PC-9 (cell line): ENCODE measurements around the gene EYA2. TPM values are rescaled to one million over a fixed set of nuclear protein-coding genes. Genes with fewer than 3 reads are reported as not detected.

Experiments used
- BruUV-seq: library from RNA; stranded (reverse); fragments of 400-500 nt; replicated peaks from 2 replicates; lab custom pipeline; 2021; lab: Mats Ljungman, UMichigan
- CTCF ChIA-PET: fragments of 300-600 bp; sonication (Branson Sonifier 250); formaldehyde crosslinking; loops from one replicate; lab custom pipeline; 2022; ENCODE audit warnings: antibody characterized with exemption; lab: Charles Lee
- POLR2A ChIA-PET: fragments of 300-600 bp; sonication (Branson Sonifier 250); formaldehyde crosslinking; loops from one replicate; lab custom pipeline; 2022; ENCODE audit warnings: antibody characterized with exemption; ENCODE audit not compliant: unreplicated experiment; lab: Charles Lee
- DNase-seq, 2 experiments: peaks; one replicate each; pipeline versions ENCODE4 v3.0.0 to v3.0.0-alpha.2; 2015 to 2022; ENCODE audit warnings: mixed read lengths in 1 of 2
- H2AFZ ChIP-seq: fragments of 200-600 bp; sonication (generic); 2 replicates; pipeline ENCODE4 v1.8.1; 2017; ENCODE audit warnings: antibody characterized with exemption
- H3F3A ChIP-seq: fragments of 200-600 bp; sonication (generic); 2 replicates; pipeline ENCODE4 v1.8.1; 2017; ENCODE audit warnings: antibody characterized with exemption, mild to moderate bottlenecking, low read depth; ENCODE audit not compliant: insufficient read depth
- H3K27ac ChIP-seq: fragments of 200-600 bp; sonication (generic); 2 replicates; pipeline ENCODE4 v1.6.1; 2016; ENCODE audit warnings: mixed run types
- H3K27me3 ChIP-seq: fragments of 200-600 bp; sonication (generic); 2 replicates; pipeline ENCODE4 v1.6.1; 2016; ENCODE audit warnings: low read depth, mixed run types; ENCODE audit not compliant: insufficient read depth
- H3K36me3 ChIP-seq: fragments of 200-600 bp; sonication (generic); 2 replicates; pipeline ENCODE4 v1.6.1; 2016; ENCODE audit warnings: low read depth, mixed run types
- H3K4me1 ChIP-seq: fragments of 200-600 bp; sonication (generic); replicated peaks from 2 replicates; pipeline ENCODE4 v1.6.1; 2016; ENCODE audit warnings: mixed run types; ENCODE audit not compliant: insufficient read depth
- H3K4me2 ChIP-seq: fragments of 200-600 bp; sonication (generic); 2 replicates; pipeline ENCODE4 v1.6.1; 2017; ENCODE audit warnings: mixed run types
- H3K4me3 ChIP-seq: fragments of 200-600 bp; sonication (generic); 2 replicates; pipeline ENCODE4 v1.6.1; 2016; ENCODE audit warnings: mixed run types
- H3K79me2 ChIP-seq: fragments of 200-600 bp; sonication (generic); 2 replicates; pipeline ENCODE4 v1.6.1; 2017; ENCODE audit warnings: low read depth, mixed run types
- H3K9me2 ChIP-seq: fragments of 200-600 bp; sonication (generic); 2 replicates; pipeline ENCODE4 v1.8.1; 2017; ENCODE audit warnings: mild to moderate bottlenecking; ENCODE audit not compliant: insufficient read depth
- H3K9me3 ChIP-seq: fragments of 200-600 bp; sonication (generic); 2 replicates; pipeline ENCODE4 v1.8.1; 2016; ENCODE audit warnings: low read depth; ENCODE audit not compliant: insufficient read depth
- H4K20me1 ChIP-seq: fragments of 200-600 bp; sonication (generic); 2 replicates; pipeline ENCODE4 v1.8.1; 2017; ENCODE audit not compliant: insufficient read depth
- EZH2 ChIP-seq: fragments of 200-600 bp; sonication (generic); IDR thresholded peaks from 2 replicates; pipeline ENCODE4 v1.8.0; 2017; ENCODE audit warnings: antibody characterized with exemption, low read depth
- intact Hi-C: fragments of 100-400 bp; cut with micrococcal nuclease; formaldehyde crosslinking; loops from one replicate; pipeline ENCODE4 v1.10.0; 2022; ENCODE audit not compliant: unreplicated experiment
- total RNA-seq: library from RNA; stranded (reverse); gene quantifications from 2 replicates; pipeline ENCODE4 v1.2.3, GENCODE V29; 2021
- TF ChIP-seq, protein P1 (sequence below): fragments of 200-600 bp; sonication (generic); conservative IDR thresholded peaks from 2 replicates; pipeline ENCODE4 v1.6.1; 2017; ENCODE audit warnings: mixed run types, antibody characterized with exemption, mild to moderate bottlenecking, moderate library complexity

EYA2 gene
- total RNA-seq, 1 experiment from 2014 or later, result not detected

DNA sequence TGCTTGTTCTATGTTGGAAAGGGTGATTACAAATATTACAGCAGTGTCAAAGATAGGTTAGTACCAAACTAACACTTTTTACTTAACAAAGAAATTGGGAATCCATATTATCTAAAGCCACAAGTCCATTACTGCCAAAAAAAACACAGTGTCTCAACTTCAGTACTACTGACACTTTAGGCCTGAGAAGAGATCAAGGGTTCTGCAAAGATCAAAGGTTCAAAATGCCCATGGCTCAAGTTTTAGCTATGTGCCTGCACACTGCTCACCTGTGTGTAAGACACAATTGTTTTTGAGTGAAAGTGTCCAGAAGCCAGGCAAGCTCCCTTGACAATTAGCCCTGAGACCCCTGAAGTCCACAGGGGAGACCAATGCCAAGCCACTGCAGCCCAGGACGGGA lies 329.3 kb downstream of the EYA2 start:
- ChIA-PET POLR2A (interaction anchor here (0.6 kb wide), 1 partner anchor 469 kb away, joined by 7 read pairs; no protein-coding TSS in a partner anchor), CTCF (interaction anchor here (0.5 kb wide), 1 partner anchor 470 kb away, joined by 3 read pairs; no protein-coding TSS in a partner anchor)
- H3K9me2 ChIP-seq, result no peaks in the 10 kb centered on the region
- no peaks in the 10 kb centered on the region for H3K79me2 ChIP-seq
- H3K27ac ChIP-seq, result no peak overlapping the region
- peaks cover 19% of the 10 kb centered on the region for H4K20me1 ChIP-seq
- no peak overlapping the region for H3K4me3 ChIP-seq
- no peaks in the 10 kb centered on the region for H3K27me3 ChIP-seq
- intact Hi-C loops, result no loop called here
- no peaks in the 10 kb centered on the region for H3K4me1 ChIP-seq
- H3F3A ChIP-seq, result peaks cover 36% of the 10 kb centered on the region
- no peak for TF ChIP-seq EZH2
- TF ChIP-seq, protein P1, sequence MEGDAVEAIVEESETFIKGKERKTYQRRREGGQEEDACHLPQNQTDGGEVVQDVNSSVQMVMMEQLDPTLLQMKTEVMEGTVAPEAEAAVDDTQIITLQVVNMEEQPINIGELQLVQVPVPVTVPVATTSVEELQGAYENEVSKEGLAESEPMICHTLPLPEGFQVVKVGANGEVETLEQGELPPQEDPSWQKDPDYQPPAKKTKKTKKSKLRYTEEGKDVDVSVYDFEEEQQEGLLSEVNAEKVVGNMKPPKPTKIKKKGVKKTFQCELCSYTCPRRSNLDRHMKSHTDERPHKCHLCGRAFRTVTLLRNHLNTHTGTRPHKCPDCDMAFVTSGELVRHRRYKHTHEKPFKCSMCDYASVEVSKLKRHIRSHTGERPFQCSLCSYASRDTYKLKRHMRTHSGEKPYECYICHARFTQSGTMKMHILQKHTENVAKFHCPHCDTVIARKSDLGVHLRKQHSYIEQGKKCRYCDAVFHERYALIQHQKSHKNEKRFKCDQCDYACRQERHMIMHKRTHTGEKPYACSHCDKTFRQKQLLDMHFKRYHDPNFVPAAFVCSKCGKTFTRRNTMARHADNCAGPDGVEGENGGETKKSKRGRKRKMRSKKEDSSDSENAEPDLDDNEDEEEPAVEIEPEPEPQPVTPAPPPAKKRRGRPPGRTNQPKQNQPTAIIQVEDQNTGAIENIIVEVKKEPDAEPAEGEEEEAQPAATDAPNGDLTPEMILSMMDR, result no peak
- no TSS peak for BruUV-seq
- DNase-seq, result no peak
- H3K36me3 ChIP-seq, result peaks cover 71% of the 10 kb centered on the region
- no peaks in the 10 kb centered on the region for H3K9me3 ChIP-seq
- no peak overlapping the region for H2AFZ ChIP-seq
- no peak overlapping the region for H3K4me2 ChIP-seq

DNA sequence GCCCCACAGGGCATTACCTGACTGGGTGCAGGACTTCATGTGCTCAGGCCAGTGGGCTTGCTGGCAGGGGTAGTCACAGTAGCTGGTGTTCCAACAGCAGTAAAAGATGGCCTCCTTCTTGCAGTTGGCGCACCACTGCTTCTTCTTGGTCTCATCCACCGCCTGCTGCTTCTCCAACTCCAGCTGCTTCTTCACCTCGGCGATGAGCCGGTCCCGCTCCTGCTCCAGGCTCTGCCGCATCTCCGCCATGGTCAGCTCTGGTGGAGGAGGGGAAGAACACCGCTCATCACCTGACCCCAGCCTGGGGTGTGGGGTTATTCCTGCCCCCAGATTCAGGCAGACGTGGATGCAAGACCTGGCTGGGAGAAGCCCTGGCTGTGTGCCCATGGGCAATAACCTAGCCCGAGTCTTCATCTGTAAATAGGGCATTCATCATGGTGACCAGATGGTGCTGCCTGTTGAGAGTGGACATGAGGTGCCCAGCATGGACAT lies 329.7 kb downstream of the EYA2 start:
- ChIA-PET POLR2A (interaction anchor here (0.6 kb wide), 1 partner anchor 470 kb away, joined by 7 read pairs; no protein-coding TSS in a partner anchor), CTCF (interaction anchor here (0.5 kb wide), 1 partner anchor 471 kb away, joined by 3 read pairs; no protein-coding TSS in a partner anchor)
- no peaks in the 10 kb centered on the region for H3K79me2 ChIP-seq
- intact Hi-C loops, result no loop called here
- H3K36me3 ChIP-seq, result peaks cover 72% of the 10 kb centered on the region
- no peak overlapping the region for H2AFZ ChIP-seq
- H3K4me3 ChIP-seq, result no peak overlapping the region
- peaks cover 21% of the 10 kb centered on the region for H4K20me1 ChIP-seq
- no peak overlapping the region for H3K27ac ChIP-seq
- no peaks in the 10 kb centered on the region for H3K9me2 ChIP-seq
- no peak overlapping the region for H3K4me2 ChIP-seq
- TF ChIP-seq EZH2, result no peak
- TF ChIP-seq, protein P1, result no peak
- H3K27me3 ChIP-seq, result no peaks in the 10 kb centered on the region
- DNase-seq, result no peak
- no TSS peak for BruUV-seq
- H3F3A ChIP-seq, result peaks cover 36% of the 10 kb centered on the region
- H3K9me3 ChIP-seq, result no peaks in the 10 kb centered on the region
- no peaks in the 10 kb centered on the region for H3K4me1 ChIP-seq

DNA sequence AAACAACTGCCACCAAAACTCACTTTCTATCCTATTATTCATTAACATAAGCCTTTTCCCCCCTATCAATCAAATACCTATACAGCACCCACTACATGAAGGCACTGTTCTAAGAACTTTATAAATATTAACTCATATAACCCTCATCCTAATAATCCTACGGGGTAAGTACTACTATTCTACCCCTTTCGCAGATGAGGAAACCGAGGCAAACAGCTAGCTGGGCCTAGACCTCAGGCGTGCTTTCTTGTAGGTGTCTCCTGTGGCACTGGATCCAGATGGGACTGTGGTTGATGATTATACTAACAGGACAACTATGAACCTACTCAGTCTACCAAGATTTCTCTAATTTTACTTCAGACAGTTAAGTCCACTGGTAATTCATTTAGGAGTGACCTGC lies 330.2 kb downstream of the EYA2 start:
- no peak for TF ChIP-seq EZH2
- TF ChIP-seq, protein P1, result no peak
- peaks cover 26% of the 10 kb centered on the region for H4K20me1 ChIP-seq
- POLR2A ChIA-PET, result no interaction called here

More for the DNA sequence above, 330.2 kb downstream of the EYA2 start:
- Histone ChIP-seq H3K4me2 (no peak overlapping the region), H3K4me3 (no peak overlapping the region), H3K79me2 (no peaks in the 10 kb centered on the region), H3K9me3 (no peaks in the 10 kb centered on the region), H3K4me1 (no peaks in the 10 kb centered on the region), H3K27me3 (no peaks in the 10 kb centered on the region), H3K9me2 (no peaks in the 10 kb centered on the region), H2AFZ (no peak overlapping the region), H3F3A (peaks cover 36% of the 10 kb centered on the region), H3K27ac (no peak overlapping the region), H3K36me3 (peaks cover 73% of the 10 kb centered on the region)
- intact Hi-C loops, result no loop called here
- CTCF ChIA-PET, result no interaction called here
- no peak for DNase-seq
- BruUV-seq, result no TSS peak
